SU-DHL-6 (cell line): Measurements from ENCODE around the gene NANOS1.

ENCODE experiments used
- H2AFZ ChIP-seq: fragments of 200-600 bp; sonication (generic); 2 replicates; pipeline ENCODE4 v1.6.1; 2014; ENCODE audit warnings: low read depth, mild to moderate bottlenecking, moderate library complexity, mixed read lengths, antibody characterized with exemption, low read length; ENCODE audit not compliant: severe bottlenecking
- H3F3A ChIP-seq: fragments of 200-600 bp; shearing (Covaris generic); 2 replicates; pipeline ENCODE4 v1.6.0; 2016; ENCODE audit warnings: antibody characterized with exemption, mild to moderate bottlenecking; ENCODE audit not compliant: insufficient read depth
- H3K27ac ChIP-seq: fragments of 200-600 bp; sonication (generic); 2 replicates; pipeline ENCODE4 v1.5.1; 2016; ENCODE audit warnings: low read depth, mild to moderate bottlenecking, low read length, moderate library complexity, mixed read lengths
- H3K27me3 ChIP-seq: fragments of 200-600 bp; sonication (generic), shearing (Covaris generic); 2 replicates; pipeline ENCODE4 v1.6.0; 2014; ENCODE audit warnings: mild to moderate bottlenecking, low read length
- H3K36me3 ChIP-seq: fragments of 200-600 bp; sonication (generic); 2 replicates; pipeline ENCODE4 v1.6.1; 2014; ENCODE audit warnings: mild to moderate bottlenecking, low read length, mixed read lengths
- H3K4me2 ChIP-seq: fragments of 300-600, 200-600 bp; shearing (Covaris generic), sonication (generic); 2 replicates; pipeline ENCODE4 v1.6.0; 2014; ENCODE audit warnings: low read length, low read depth, mild to moderate bottlenecking; ENCODE audit not compliant: poor library complexity, severe bottlenecking
- H3K4me3 ChIP-seq: fragments of 200-600 bp; sonication (generic); 2 replicates; pipeline ENCODE4 v1.5.1; 2014; ENCODE audit warnings: antibody characterized with exemption, low read length, mild to moderate bottlenecking, mixed read lengths; ENCODE audit not compliant: insufficient read depth, poor library complexity, severe bottlenecking
- H3K79me2 ChIP-seq: fragments of 200-600 bp; sonication (generic); 2 replicates; pipeline ENCODE4 v1.6.1; 2014; ENCODE audit warnings: mild to moderate bottlenecking, low read length, moderate library complexity; ENCODE audit not compliant: insufficient read depth
- H3K9ac ChIP-seq: fragments of 200-600 bp; sonication (generic); 2 replicates; pipeline ENCODE4 v1.7.0; 2014; ENCODE audit warnings: mild to moderate bottlenecking, low read length
- H3K9me2 ChIP-seq: fragments of 200-600 bp; sonication (generic); replicated peaks from 2 replicates; pipeline ENCODE4 v1.6.1; 2014; ENCODE audit warnings: low read length; ENCODE audit not compliant: insufficient read depth
- H3K9me3 ChIP-seq: fragments of 200-600 bp; sonication (generic); 2 replicates; pipeline ENCODE4 v1.6.1; 2014; ENCODE audit warnings: low read length, mixed read lengths; ENCODE audit not compliant: insufficient read depth
- H4K20me1 ChIP-seq: fragments of 200-600 bp; sonication (generic); 2 replicates; pipeline ENCODE4 v1.6.1; 2014; ENCODE audit warnings: low read depth, mild to moderate bottlenecking, antibody characterized with exemption, low read length, moderate library complexity, mixed read lengths
- CTCF ChIP-seq: fragments of 200-600 bp; sonication (generic); IDR thresholded peaks from one replicate; pipeline ENCODE4 v1.5.1; 2017; ENCODE audit warnings: antibody characterized with exemption, mild to moderate bottlenecking, low read length, moderate library complexity; ENCODE audit not compliant: insufficient read depth, poor library complexity, severe bottlenecking
- EZH2phosphoT487 ChIP-seq: fragments of 200-600 bp; sonication (generic), shearing (Covaris generic); conservative IDR thresholded peaks from 2 replicates; pipeline ENCODE4 v1.6.1; 2018; ENCODE audit warnings: mild to moderate bottlenecking, antibody characterized with exemption, low read length, moderate library complexity, mixed read lengths

Gene NANOS1

DNA sequence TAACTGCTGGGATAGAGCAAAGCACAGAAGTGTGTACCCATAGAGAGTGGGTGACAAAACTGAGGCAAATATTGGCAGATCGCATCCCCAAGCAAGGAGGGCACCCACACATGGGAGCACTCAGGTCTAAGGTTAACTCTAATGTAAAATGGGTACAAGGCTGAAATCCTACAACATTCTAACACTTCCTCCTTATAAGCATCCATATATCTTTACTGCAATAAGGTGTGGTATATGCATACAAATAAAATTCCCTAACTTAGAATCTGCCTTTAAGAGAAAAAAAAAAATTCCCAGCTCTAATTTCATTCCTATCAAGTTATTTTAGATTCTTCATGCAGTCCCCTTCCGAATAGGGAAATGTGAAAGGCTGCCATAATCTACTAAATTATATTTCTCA, 32.4 kb downstream of the NANOS1 start:
- Histone ChIP-seq H3K9ac (no peak overlapping the region), H2AFZ (no peak overlapping the region), H3K79me2 (peaks cover 80% of the 10 kb centered on the region), H3K4me3 (no peak overlapping the region), H3K36me3 (peaks cover 76% of the 10 kb centered on the region), H3K27ac (no peak overlapping the region), H3F3A (peaks cover 20% of the 10 kb centered on the region), H3K4me2 (no peak overlapping the region), H3K9me3 (no peaks in the 10 kb centered on the region), H3K9me2 (no peaks in the 10 kb centered on the region), H3K27me3 (no peaks in the 10 kb centered on the region), H4K20me1 (peaks cover 37% of the 10 kb centered on the region)
- TF ChIP-seq CTCF, result no peak
- no peak for TF ChIP-seq EZH2phosphoT487

DNA sequence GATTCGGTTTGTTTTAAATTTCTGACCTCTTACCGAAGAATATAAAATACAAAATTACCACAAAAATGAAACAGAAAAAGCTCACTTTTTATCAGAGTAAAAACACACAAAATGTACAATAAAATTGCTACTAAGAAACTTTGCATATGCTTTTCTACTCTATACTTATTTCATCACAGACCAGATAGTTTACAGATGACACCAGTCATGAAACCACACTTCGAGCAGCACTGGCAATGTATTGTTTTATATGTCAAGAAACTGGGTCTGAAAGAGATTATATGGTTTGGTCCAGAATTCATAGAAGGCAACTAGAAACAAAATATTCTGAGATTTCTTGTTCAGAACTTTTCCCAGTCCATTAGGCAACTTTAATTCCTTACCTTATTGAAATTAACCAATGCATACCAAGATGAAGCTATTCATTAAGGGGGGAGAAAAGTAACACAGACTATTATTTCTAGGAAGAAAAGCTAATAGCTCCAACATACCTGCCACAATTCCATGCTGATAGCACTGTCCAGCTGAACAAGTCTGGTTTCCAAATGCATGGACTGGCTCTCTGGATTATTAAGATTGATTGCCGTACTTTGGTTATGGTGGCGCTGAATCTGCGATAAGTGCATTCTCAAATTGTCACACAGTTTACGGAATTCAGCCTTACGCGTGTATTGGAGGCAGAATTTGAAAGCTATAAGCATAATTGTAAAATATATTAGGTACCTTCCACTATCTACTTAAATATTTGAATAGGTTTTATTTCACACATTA, 41.1 kb downstream of the NANOS1 start:
- Histone ChIP-seq H3K9me3 (no peaks in the 10 kb centered on the region), H3K9ac (no peak overlapping the region), H3K4me3 (no peak overlapping the region), H3K4me2 (no peak overlapping the region), H3F3A (peaks cover 28% of the 10 kb centered on the region), H3K36me3 (peaks cover 61% of the 10 kb centered on the region), H3K9me2 (no peaks in the 10 kb centered on the region), H3K27ac (no peak overlapping the region), H3K27me3 (no peaks in the 10 kb centered on the region), H4K20me1 (peaks cover 58% of the 10 kb centered on the region), H2AFZ (no peak overlapping the region), H3K79me2 (peaks cover 96% of the 10 kb centered on the region)
- TF ChIP-seq EZH2phosphoT487, result no peak
- no peak for TF ChIP-seq CTCF

DNA sequence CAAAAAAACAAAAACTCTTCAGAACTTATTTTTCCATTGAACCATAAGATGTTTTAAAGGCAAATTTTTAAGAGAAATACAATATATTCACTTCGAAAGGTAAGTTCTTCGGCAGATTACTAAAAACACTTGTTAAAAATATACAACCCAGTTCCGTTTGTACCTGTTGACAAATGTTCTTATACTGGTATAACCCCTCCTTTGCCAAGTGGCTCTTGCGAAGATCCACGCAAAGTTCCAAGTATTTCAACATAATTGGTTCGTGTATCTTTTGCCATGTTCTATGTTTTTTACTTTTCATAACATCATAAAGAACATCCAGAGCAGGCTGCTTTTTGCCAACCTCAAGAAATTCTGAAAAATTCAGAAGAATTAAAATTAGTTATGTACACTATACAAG, 44.1 kb downstream of the NANOS1 start:
- Histone ChIP-seq H3K79me2 (peaks cover 99% of the 10 kb centered on the region), H2AFZ (no peak overlapping the region), H3K9me2 (no peaks in the 10 kb centered on the region), H4K20me1 (peaks cover 70% of the 10 kb centered on the region), H3K27ac (no peak overlapping the region), H3K36me3 (peaks cover 56% of the 10 kb centered on the region), H3K9ac (no peak overlapping the region), H3K27me3 (no peaks in the 10 kb centered on the region), H3K4me2 (no peak overlapping the region), H3K4me3 (no peak overlapping the region), H3K9me3 (no peaks in the 10 kb centered on the region), H3F3A (peaks cover 30% of the 10 kb centered on the region)
- TF ChIP-seq EZH2phosphoT487 (no peak), CTCF (no peak)
